T-cell (primary cell): ENCODE measurements around the gene CCDC32. TPM values are rescaled to one million over a fixed set of nuclear protein-coding genes. Genes with fewer than 3 reads are reported as not detected.
"Not testable (repeated sequence)": the region's sequence is repeated elsewhere in the genome, so short reads cannot be mapped to it uniquely, and the experiment has no call there.

Experiments used
- ATAC-seq, 4 experiments: fragments of 200-7000 bp in 3 of 4; fragments of 150-1000 bp in 1 of 4; cut with Tn5 transposase; replicated peaks in 1 of 4; 1 replicate in 3 of 4; 2 replicates in 1 of 4; pipeline ENCODE4 v1.10.0; 2021; ENCODE audit warnings: moderate library complexity in 3 of 4, mild to moderate bottlenecking in 2 of 4, moderate number of reproducible peaks in 1 of 4
- CTCF ChIA-PET, 2 donors: fragments of 300-600 bp; sonication (Branson Sonifier 250); formaldehyde crosslinking; loops; one replicate each; lab custom pipeline; 2022; ENCODE audit warnings: antibody characterized with exemption in 2 of 2; lab: Charles Lee
- POLR2A ChIA-PET, 2 donors: fragments of 300-600 bp; sonication (Branson Sonifier 250); formaldehyde crosslinking; loops; one replicate each; lab custom pipeline; 2022; ENCODE audit warnings: antibody characterized with exemption in 2 of 2; lab: Charles Lee
- DNase-seq, 35 experiments: peaks; one replicate each; pipeline versions ENCODE4 v3.0.0 to v3.0.0-alpha.2; 2013 to 2023
- H3K27ac ChIP-seq: one replicate; pipeline ENCODE4 v1.5.1; 2013; ENCODE audit warnings: low read length
- H3K27me3 ChIP-seq, 2 experiments: replicated peaks in 1 of 2; 1 replicate in 1 of 2; 2 replicates in 1 of 2; pipeline versions ENCODE4 v1.6.1 to v1.7.0; 2013; ENCODE audit warnings: low read length in 1 of 2, mixed read lengths in 1 of 2; ENCODE audit not compliant: control insufficient read depth in 2 of 2, insufficient read depth in 2 of 2; ENCODE audit errors: extremely low read depth in 1 of 2
- H3K36me3 ChIP-seq, 2 donors: 1 replicate in 1 of 2; 2 replicates in 1 of 2; pipeline versions ENCODE4 v1.6.1 to v1.7.0; 2013; ENCODE audit warnings: low read length in 1 of 2; ENCODE audit not compliant: control insufficient read depth in 2 of 2, insufficient read depth in 1 of 2; ENCODE audit errors: extremely low read depth in 1 of 2
- H3K4me1 ChIP-seq, 2 experiments: 1 replicate in 1 of 2; 2 replicates in 1 of 2; pipeline versions ENCODE4 v1.6.1 to v1.7.0; 2013; ENCODE audit warnings: low read length in 2 of 2, mixed read lengths in 1 of 2; ENCODE audit not compliant: insufficient read depth in 2 of 2, control insufficient read depth in 1 of 2; ENCODE audit errors: extremely low read depth in 1 of 2
- H3K4me3 ChIP-seq, 2 donors: 1 replicate in 1 of 2; 2 replicates in 1 of 2; pipeline versions ENCODE4 v1.5.1 to v1.7.0; 2013; ENCODE audit warnings: mild to moderate bottlenecking in 2 of 2, low read length in 1 of 2, moderate library complexity in 1 of 2; ENCODE audit not compliant: control insufficient read depth in 1 of 2; ENCODE audit errors: extremely low read depth in 1 of 2
- H3K9me3 ChIP-seq: 2 replicates; pipeline ENCODE4 v1.7.0; 2013
- H3K27ac Mint-ChIP-seq, 2 donors: one replicate each; pipeline ENCODE4 v1.8.0; 2020 to 2021; ENCODE audit warnings: mild to moderate bottlenecking in 2 of 2, mixed read lengths in 2 of 2
- H3K27me3 Mint-ChIP-seq, 2 donors: one replicate each; pipeline ENCODE4 v1.8.0; 2021 to 2022; ENCODE audit warnings: mixed read lengths in 2 of 2
- H3K36me3 Mint-ChIP-seq: one replicate; pipeline ENCODE4 v1.8.0; 2021; ENCODE audit warnings: mixed read lengths
- H3K4me1 Mint-ChIP-seq, 3 donors: one replicate each; pipeline ENCODE4 v1.8.0; 2020 to 2022; ENCODE audit warnings: mixed read lengths in 3 of 3, mild to moderate bottlenecking in 1 of 3
- H3K4me3 Mint-ChIP-seq, 3 donors: one replicate each; pipeline ENCODE4 v1.8.0; 2020 to 2022; ENCODE audit warnings: mild to moderate bottlenecking in 3 of 3, mixed read lengths in 3 of 3, moderate library complexity in 3 of 3
- H3K9me3 Mint-ChIP-seq, 3 donors: one replicate each; pipeline ENCODE4 v1.8.0; 2020 to 2022; ENCODE audit warnings: mixed read lengths in 3 of 3
- WGBS: methylation state at CpG from one replicate; pipeline ENCODE4 v1.1.5; 2013; ENCODE audit warnings: missing lambda C conversion rate; ENCODE audit not compliant: insufficient coverage; 5-methylcytosine and 5-hydroxymethylcytosine counted together
- total RNA-seq, 35 experiments: library from RNA in 6 of 35; stranded (reverse) in 6 of 35; fragments of 120-200 nt in 1 of 35; gene quantifications; one replicate each; pipeline versions ENCODE4 v1.2.1 to v1.2.4 and lab custom pipeline; 2013 to 2026

The CCDC32 gene
- total RNA-seq, 5 donors from 2014 or later (not counting 1 experiment from before 2014, with no cell fraction given), result 19.9 to 31.5 (median 27.2) TPM

DNA sequence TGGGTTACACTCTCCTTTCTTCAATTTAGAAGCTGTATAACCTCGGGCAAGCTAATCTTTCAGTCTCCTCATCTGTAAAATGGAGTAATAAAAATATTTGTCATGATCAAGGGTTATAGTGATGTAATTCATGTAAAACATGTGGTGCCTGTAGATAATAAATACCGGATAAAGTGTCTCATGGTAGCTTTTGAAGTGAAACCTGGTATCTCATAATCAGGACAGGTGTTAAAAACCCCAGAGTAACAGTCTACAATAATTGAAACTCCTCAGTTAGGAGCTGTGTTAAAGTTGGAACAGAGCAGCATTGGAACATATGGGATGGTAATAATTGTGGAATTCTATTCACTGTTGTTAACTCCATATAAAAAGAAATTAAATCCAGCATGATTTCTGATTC, 28.3 kb upstream of the CCDC32 start:
- Mint-ChIP-seq H3K27me3 (peaks cover 4% of the 10 kb centered on the region in 2 donors), H3K27ac (peak overlapping the region; percentile 95 to 99), H3K4me1 (peaks cover 27 to 36% (median 31%) of the 10 kb centered on the region in 3 donors), H3K9me3 (no peaks in the 10 kb centered on the region), H3K36me3 (no peaks in the 10 kb centered on the region), H3K4me3 (peak overlapping the region; percentile 85 to 99 (median 90))
- DNase-seq (peak in 1 of 35 experiments; percentile 48), ATAC-seq (no peak)
- H3K4me3 ChIP-seq, result no peak overlapping the region
- WGBS, result no CpG with 5 or more reads among the region's 2 CpGs
- peaks cover 6 to 16% of the 10 kb centered on the region in 2 experiments for H3K4me1 ChIP-seq
- ChIA-PET CTCF (interaction anchor here (0.6 to 1.2 kb wide), 6 partner anchors 9 to 651 kb away, joined by 3 to 6 read pairs (median 3); partner anchors contain the start of genes CCDC32 (in 1 of the 2), DNAJC17 (in 1 of the 2), RPUSD2 (in 1 of the 2) and ZFYVE19 (in 1 of the 2)), POLR2A (interaction anchor here (0.5 to 0.6 kb wide), 2 partner anchors 23 to 165 kb away, joined by 3 to 4 read pairs; no protein-coding TSS in a partner anchor)
- H3K27me3 ChIP-seq, result peaks cover 0 to 9% of the 10 kb centered on the region in 2 experiments
- H3K27ac ChIP-seq, result peak overlapping the region; percentile 89
- no peaks in the 10 kb centered on the region for H3K9me3 ChIP-seq
- H3K36me3 ChIP-seq, result no peaks in the 10 kb centered on the region

GRCh38 chr15:40591389-40591788, 26.5 kb upstream of the CCDC32 start:
- Mint-ChIP-seq H3K4me3 (peak overlapping the region in 1 of 3 donors; percentile 45), H3K9me3 (no peaks in the 10 kb centered on the region), H3K36me3 (no peaks in the 10 kb centered on the region), H3K27ac (no peak overlapping the region), H3K4me1 (peaks cover 27 to 36% (median 31%) of the 10 kb centered on the region in 3 donors), H3K27me3 (peaks cover 4% of the 10 kb centered on the region in 2 donors)
- ATAC-seq (no peak), DNase-seq (no peak)
- ChIA-PET POLR2A (no interaction called here), CTCF (interaction anchor here (0.5 to 1.6 kb wide), 7 partner anchors 10 to 318 kb away, joined by 3 to 6 read pairs (median 5); partner anchors contain the start of gene CCDC32 (in 1 of the 2))
- Histone ChIP-seq H3K36me3 (no peaks in the 10 kb centered on the region), H3K9me3 (no peaks in the 10 kb centered on the region), H3K4me1 (peaks cover 6 to 16% of the 10 kb centered on the region in 2 experiments), H3K4me3 (no peak overlapping the region), H3K27me3 (peaks cover 0 to 12% of the 10 kb centered on the region in 2 experiments), H3K27ac (no peak overlapping the region)
- 97% methylated on average over 7 of the region's 8 CpGs for WGBS

DNA sequence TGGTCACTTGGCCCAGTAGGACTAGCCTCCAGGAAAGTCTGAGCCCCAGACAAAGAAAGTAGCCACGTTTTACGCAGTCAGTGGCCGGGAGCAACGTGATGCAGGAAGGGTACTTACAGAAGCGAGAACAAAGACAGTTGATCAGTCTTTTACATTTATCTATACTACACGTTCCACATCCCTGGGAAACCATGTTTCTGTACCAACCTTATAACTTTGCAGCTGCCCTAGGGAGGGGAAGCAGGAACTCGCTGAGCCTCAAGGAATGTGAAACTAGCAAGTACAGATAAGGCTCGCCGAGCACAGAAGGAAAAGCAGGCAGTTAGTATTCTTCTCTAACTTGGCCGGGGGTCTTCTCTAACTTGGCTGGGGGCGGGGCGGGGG, 25.8 kb upstream of the CCDC32 start:
- peak overlapping the region; percentile 76 to 85 (median 79) for H3K4me3 Mint-ChIP-seq
- peaks cover 27 to 36% (median 31%) of the 10 kb centered on the region in 3 donors for H3K4me1 Mint-ChIP-seq
- ChIA-PET POLR2A (interaction anchor here in 1 of 2 donors (0.6 kb wide), 1 partner anchor 23 kb away, joined by 6 read pairs; no protein-coding TSS in a partner anchor), CTCF (interaction anchor here (0.6 to 1.8 kb wide), 7 partner anchors 11 to 720 kb away, joined by 3 to 27 read pairs (median 5); partner anchors contain the start of genes CCDC32 (in 1 of the 2) and RPUSD2 (in 1 of the 2))
- H3K9me3 Mint-ChIP-seq, result no peaks in the 10 kb centered on the region
- H3K27me3 Mint-ChIP-seq, result peaks cover 4 to 6% of the 10 kb centered on the region in 2 donors
- Histone ChIP-seq H3K36me3 (no peaks in the 10 kb centered on the region), H3K4me1 (peaks cover 6 to 16% of the 10 kb centered on the region in 2 experiments), H3K4me3 (no peak overlapping the region), H3K9me3 (no peaks in the 10 kb centered on the region), H3K27ac (no peak overlapping the region), H3K27me3 (peaks cover 0 to 13% of the 10 kb centered on the region in 2 experiments)
- no peak for ATAC-seq
- WGBS, result 79% methylated on average over 6 of the region's 12 CpGs
- no peaks in the 10 kb centered on the region for H3K36me3 Mint-ChIP-seq
- no peak for DNase-seq
- H3K27ac Mint-ChIP-seq, result peak overlapping the region in 1 of 2 donors; percentile 84

- no peak overlapping the region for H3K27ac ChIP-seq
- H3K36me3 ChIP-seq, result no peaks in the 10 kb centered on the region
- no CpG with 5 or more reads among the region's 2 CpGs for WGBS
- no peak overlapping the region for H3K27ac Mint-ChIP-seq
- DNase-seq, result no peak
- H3K9me3 ChIP-seq, result no peaks in the 10 kb centered on the region
- no peaks in the 10 kb centered on the region for H3K4me1 ChIP-seq
- no peaks in the 10 kb centered on the region for H3K9me3 Mint-ChIP-seq
- no peaks in the 10 kb centered on the region for H3K4me1 Mint-ChIP-seq
- H3K4me3 Mint-ChIP-seq, result no peak overlapping the region
- H3K27me3 Mint-ChIP-seq, result peaks cover 0 to 3% of the 10 kb centered on the region in 2 donors
- ChIA-PET POLR2A (interaction anchor here in 1 of 2 donors (0.6 kb wide), 1 partner anchor 517 kb away, joined by 3 read pairs; no protein-coding TSS in a partner anchor), CTCF (interaction anchor here in 1 of 2 donors (0.7 kb wide), 1 partner anchor 61 kb away, joined by 3 read pairs; no protein-coding TSS in a partner anchor)
- no peak overlapping the region for H3K4me3 ChIP-seq
- H3K27me3 ChIP-seq, result peaks cover 0 to 13% of the 10 kb centered on the region in 2 experiments
- H3K36me3 Mint-ChIP-seq, result no peaks in the 10 kb centered on the region
- ATAC-seq, result no peak
Observed at GRCh38 chr15:40584191-40584590, 19.3 kb upstream of the CCDC32 start.

- Histone ChIP-seq H3K27ac (no peak overlapping the region), H3K9me3 (no peaks in the 10 kb centered on the region), H3K27me3 (peaks cover 0 to 7% of the 10 kb centered on the region in 2 experiments), H3K36me3 (no peaks in the 10 kb centered on the region), H3K4me3 (no peak overlapping the region), H3K4me1 (no peaks in the 10 kb centered on the region)
- CTCF ChIA-PET, result no interaction called here
- Mint-ChIP-seq H3K36me3 (no peaks in the 10 kb centered on the region), H3K4me3 (peak overlapping the region in 2 of 3 donors; percentile 9 to 44), H3K27me3 (peaks cover 0 to 3% of the 10 kb centered on the region in 2 donors), H3K9me3 (no peaks in the 10 kb centered on the region), H3K27ac (no peak overlapping the region), H3K4me1 (no peaks in the 10 kb centered on the region)
- DNase-seq (no peak), ATAC-seq (peak in 2 of 4 experiments; percentile 29 to 81)
- POLR2A ChIA-PET, result no interaction called here
- 87% methylated on average over 4 of the region's 8 CpGs for WGBS
Observed at GRCh38 chr15:40582726-40583246, 17.9 kb upstream of the CCDC32 start.

DNA sequence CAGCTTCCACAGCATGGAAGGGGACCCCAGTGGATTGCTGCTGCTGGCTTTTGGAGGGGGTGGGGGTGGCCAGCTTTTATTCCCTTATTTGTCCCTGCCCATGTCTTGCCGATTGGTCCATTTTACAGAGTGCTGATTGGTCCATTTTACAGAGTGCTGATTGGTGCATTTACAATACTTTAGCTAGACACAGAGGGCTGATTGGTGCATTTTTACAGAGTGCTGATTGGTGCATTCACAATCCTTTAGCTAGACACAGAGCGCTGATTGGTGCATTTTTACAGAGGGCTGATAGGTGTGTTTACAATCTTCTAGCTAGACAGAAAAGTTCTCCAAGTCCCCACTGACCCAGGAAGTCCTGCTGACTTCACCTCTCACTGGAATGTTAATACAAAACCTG, 17.0 kb upstream of the CCDC32 start:
- DNase-seq, H3K36me3 Mint-ChIP-seq, H3K4me3 Mint-ChIP-seq, H3K9me3 Mint-ChIP-seq, H3K4me1 ChIP-seq, H3K27ac ChIP-seq, H3K27me3 Mint-ChIP-seq, POLR2A ChIA-PET, H3K27ac Mint-ChIP-seq, H3K4me1 Mint-ChIP-seq, H3K36me3 ChIP-seq, H3K4me3 ChIP-seq, H3K9me3 ChIP-seq, H3K27me3 ChIP-seq, CTCF ChIA-PET, ATAC-seq: not testable (repeated sequence)
- 67% methylated on average over 1 of the region's 2 CpGs for WGBS
